Peyer's patch (tissue), 4 donors: Measurements from ENCODE around the gene DAPK3. TPM values are rescaled to one million over a fixed set of nuclear protein-coding genes. Genes with fewer than 3 reads are reported as not detected.
"Not testable (repeated sequence)": the region's sequence is repeated elsewhere in the genome, so short reads cannot be mapped to it uniquely, and the experiment has no call there.

Source experiments
- DNase-seq, 3 donors: peaks; one replicate each; pipeline ENCODE4 v3.0.0-alpha.2; 2017 to 2019
- H3K27ac ChIP-seq, 4 donors: fragments of 200-600 bp; sonication (generic); one replicate each; pipeline ENCODE4 v1.5.1; 2016 to 2019
- H3K27me3 ChIP-seq, 2 donors: fragments of 200-600 bp; sonication (generic); one replicate each; pipeline ENCODE4 v1.5.1; 2019
- H3K36me3 ChIP-seq, 3 donors: fragments of 200-600 bp; sonication (generic); one replicate each; pipeline ENCODE4 v1.5.1; 2016 to 2019
- H3K4me1 ChIP-seq, 4 donors: fragments of 200-600 bp; sonication (generic); one replicate each; pipeline ENCODE4 v1.5.1; 2016 to 2019
- H3K4me3 ChIP-seq, 4 donors: fragments of 200-600 bp; sonication (generic); 1 replicate in 3 of 4; 2 replicates in 1 of 4; pipeline ENCODE4 v1.5.1; 2016 to 2019; ENCODE audit warnings: mild to moderate bottlenecking in 1 of 4
- H3K9me3 ChIP-seq, 4 donors: fragments of 200-600 bp; sonication (generic); one replicate each; pipeline ENCODE4 v1.5.1; 2016 to 2019; ENCODE audit warnings: mild to moderate bottlenecking in 1 of 4
- CTCF ChIP-seq, 6 experiments: fragments of 450-650 bp in 4 of 6; fragments of 200-600 bp in 2 of 6; sonication (generic) in 1 of 6; IDR thresholded peaks; one replicate each; pipeline ENCODE4 v1.5.1; 2017 to 2019; ENCODE audit warnings: antibody characterized with exemption in 6 of 6, mild to moderate bottlenecking in 3 of 6, moderate library complexity in 1 of 6
- POLR2A ChIP-seq, 2 donors: fragments of 450-650 bp; IDR thresholded peaks; one replicate each; pipeline ENCODE4 v1.5.1; 2017; ENCODE audit warnings: antibody characterized with exemption in 2 of 2, mild to moderate bottlenecking in 2 of 2, moderate library complexity in 2 of 2
- total RNA-seq, 4 donors: library from RNA; depleted of rRNA; stranded (reverse); fragments of >200 nt; gene quantifications; one replicate each; pipeline ENCODE4 v1.1.0, GENCODE V29; 2016

Gene DAPK3
- total RNA-seq, 4 donors from 2014 or later, result 61.3 to 106 (median 88.1) TPM

GRCh38 chr19:3955688-3956087, 15.2 kb downstream of the DAPK3 start:
- H3K4me1 ChIP-seq, result peaks cover 0 to 6% (median 0%) of the 10 kb centered on the region in 4 donors
- no peak for DNase-seq
- H3K27me3 ChIP-seq, result no peaks in the 10 kb centered on the region
- no peak overlapping the region for H3K4me3 ChIP-seq
- no peaks in the 10 kb centered on the region for H3K9me3 ChIP-seq
- TF ChIP-seq POLR2A (IDR thresholded peaks at IDR 0.05) (no peak), CTCF (IDR thresholded peaks at IDR 0.05) (no peak)
- H3K27ac ChIP-seq, result no peak overlapping the region
- peaks cover 0 to 41% (median 0%) of the 10 kb centered on the region in 3 donors for H3K36me3 ChIP-seq

GRCh38 chr19:3955276-3955675, 15.6 kb downstream of the DAPK3 start:
- not testable (repeated sequence) for H3K9me3 ChIP-seq, H3K27ac ChIP-seq, H3K27me3 ChIP-seq, DNase-seq, H3K4me3 ChIP-seq
- H3K36me3 ChIP-seq, result peaks cover 0 to 37% (median 0%) of the 10 kb centered on the region in 3 donors
- peaks cover 0 to 10% (median 0%) of the 10 kb centered on the region in 4 donors for H3K4me1 ChIP-seq

GRCh38 chr19:3954107-3954506, 16.8 kb downstream of the DAPK3 start:
- Histone ChIP-seq H3K36me3 (peaks cover 0 to 25% (median 0%) of the 10 kb centered on the region in 3 donors), H3K4me3 (no peak overlapping the region), H3K27me3 (no peaks in the 10 kb centered on the region), H3K9me3 (no peaks in the 10 kb centered on the region), H3K4me1 (peaks cover 0 to 11% (median 0%) of the 10 kb centered on the region in 4 donors), H3K27ac (no peak overlapping the region)
- no peak for TF ChIP-seq POLR2A (IDR thresholded peaks at IDR 0.05)
- TF ChIP-seq CTCF (IDR thresholded peaks at IDR 0.05), result no peak
- no peak for DNase-seq

- not testable (repeated sequence) for H3K4me3 ChIP-seq, H3K9me3 ChIP-seq, DNase-seq, H3K27me3 ChIP-seq
- H3K36me3 ChIP-seq, result peaks cover 0 to 12% (median 0%) of the 10 kb centered on the region in 3 donors
- H3K4me1 ChIP-seq, result peaks cover 0 to 11% (median 0%) of the 10 kb centered on the region in 4 donors
- peak overlapping the region in 1 of 4 donors; percentile 72 for H3K27ac ChIP-seq
Observed at GRCh38 chr19:3952755-3953276, 18.1 kb downstream of the DAPK3 start.

GRCh38 chr19:3950871-3951861, 19.7 kb downstream of the DAPK3 start:
- TF ChIP-seq CTCF (IDR thresholded peaks at IDR 0.05) (no peak), POLR2A (IDR thresholded peaks at IDR 0.05) (no peak)
- Histone ChIP-seq H3K9me3 (no peaks in the 10 kb centered on the region), H3K27ac (peak overlapping the region in 2 of 4 donors; percentile 46 to 72), H3K4me1 (peaks cover 0 to 11% (median 0%) of the 10 kb centered on the region in 4 donors), H3K4me3 (peak overlapping the region in 2 of 4 donors; percentile 19 to 30), H3K27me3 (no peaks in the 10 kb centered on the region), H3K36me3 (peaks cover 0 to 6% (median 0%) of the 10 kb centered on the region in 3 donors)
- DNase-seq, result no peak

- H3K27me3 ChIP-seq, result no peaks in the 10 kb centered on the region
- H3K4me1 ChIP-seq, result peaks cover 0 to 11% (median 0%) of the 10 kb centered on the region in 4 donors
- H3K4me3 ChIP-seq, result peak overlapping the region in 1 of 4 donors; percentile 30
- no peaks in the 10 kb centered on the region for H3K36me3 ChIP-seq
- no peaks in the 10 kb centered on the region for H3K9me3 ChIP-seq
- DNase-seq, result no peak
- H3K27ac ChIP-seq, result peak overlapping the region in 2 of 4 donors; percentile 46 to 72
- TF ChIP-seq POLR2A (IDR thresholded peaks at IDR 0.05) (no peak), CTCF (IDR thresholded peaks at IDR 0.05) (no peak)
Observed at GRCh38 chr19:3949997-3950859, 20.7 kb downstream of the DAPK3 start.
